ENCODE results near the gene KLHL29. TPM values are rescaled to one million over a fixed set of nuclear protein-coding genes. Genes with fewer than 3 reads are reported as not detected.

KLHL29 gene
- total and polyA plus RNA-seq, 2 donors (not counting 3 experiments of a cell fraction or from before 2014, with no cell fraction given) = 4.6 to 12.7 TPM

GRCh38 chr2:23668756-23669304 lies 283.9 kb downstream of the KLHL29 start:
- intact Hi-C loops (cut with micrococcal nuclease) = no loop called here
- no TSS peak for BruUV-seq (replicated peaks)
- no peak for FAIRE-seq

More at GRCh38 chr2:23668756-23669304, 283.9 kb downstream of the KLHL29 start:
- no peak for DNase-seq (ENCODE audit: low read depth, low spot score)
- no peak overlapping the region for H3K4me3 ChIP-seq (replicated peaks in 1 of 3; ENCODE audit: insufficient read depth in 1 of 3, low read depth in 1 of 3, low read length in 3 of 3)
- H2AFZ ChIP-seq (ENCODE audit: low read depth, low read length) = no peak overlapping the region
- no peaks in the 10 kb centered on the region for H3K9me1 ChIP-seq (replicated peaks; ENCODE audit: control insufficient read depth, extremely low read depth, insufficient read depth, low read length)
- no peaks in the 10 kb centered on the region for H3K27me3 ChIP-seq (ENCODE audit: control insufficient read depth in 2 of 2, insufficient read depth in 2 of 2, low read length in 2 of 2)
- no peaks in the 10 kb centered on the region for H3K79me2 ChIP-seq (ENCODE audit: control insufficient read depth, insufficient read depth, low read length)
- no peaks in the 10 kb centered on the region for H3K4me1 ChIP-seq (ENCODE audit: control insufficient read depth, extremely low read depth, insufficient read depth, low read length)
- dilution Hi-C loops (cut with MboI; ENCODE audit: extremely low pct_ligation_motif_present, low sequenced_read_pairs) = no loop called here
- TF ChIP-seq JUN (IDR thresholded peaks at IDR 0.05; ENCODE audit: borderline replicate concordance, insufficient read depth, insufficient read length, low read depth) (no peak), CTCF (IDR thresholded peaks at IDR 0.05; ENCODE audit: extremely low read depth in 1 of 2, insufficient read depth in 1 of 2, low read depth in 1 of 2, low read length in 2 of 2) (no peak), POLR2AphosphoS5 (IDR thresholded peaks at IDR 0.05; ENCODE audit: insufficient read depth, low read depth, low read length) (no peak), MAX (IDR thresholded peaks at IDR 0.05; ENCODE audit: insufficient read depth, insufficient read length) (no peak), MYC (IDR thresholded peaks at IDR 0.05; ENCODE audit: low read depth, low read length) (no peak), FOS (IDR thresholded peaks at IDR 0.05; ENCODE audit: borderline replicate concordance, insufficient read depth, low read length) (no peak), GATA2 (IDR thresholded peaks at IDR 0.05; ENCODE audit: insufficient read depth, insufficient read length, low read depth, low read length) (no peak)
- H3K4me2 ChIP-seq (ENCODE audit: insufficient read depth, low read length) = no peak overlapping the region
- H4K20me1 ChIP-seq (replicated peaks; ENCODE audit: control insufficient read depth, extremely low read depth, insufficient read depth, low read length) = no peaks in the 10 kb centered on the region
- CTCF ChIA-PET = no interaction called here
- POLR2A ChIA-PET = no interaction called here
- H3K9ac ChIP-seq (replicated peaks; ENCODE audit: extremely low read depth, insufficient read depth, low read length) = no peak overlapping the region
- no peaks in the 10 kb centered on the region for H3K9me3 ChIP-seq (replicated peaks; ENCODE audit: control insufficient read depth, insufficient read depth, low read length)
- no peak overlapping the region for H3K27ac ChIP-seq (ENCODE audit: insufficient read depth, low read depth, low read length)
- no peaks in the 10 kb centered on the region for H3K36me3 ChIP-seq (ENCODE audit: control insufficient read depth in 2 of 2, extremely low read depth in 1 of 2, insufficient read depth in 2 of 2, low read length in 2 of 2)

All from endothelial cell of umbilical vein (primary cell).